Right atrium auricular region (tissue), 2 donors: Measurements from ENCODE around the gene PLPPR1. TPM values are rescaled to one million over a fixed set of nuclear protein-coding genes. Genes with fewer than 3 reads are reported as not detected.

Experiments
- DNase-seq: peaks from one replicate; pipeline ENCODE4 v3.0.0-alpha.2; 2019; ENCODE audit warnings: low spot score
- H3K27ac ChIP-seq, 2 donors: fragments of 200-600 bp; sonication (generic); 1 replicate in 1 of 2; 2 replicates in 1 of 2; pipeline ENCODE4 v1.5.1; 2016 to 2019
- H3K27me3 ChIP-seq, 2 donors: fragments of 200-600 bp; sonication (generic); one replicate each; pipeline versions ENCODE4 v1.5.1 to v1.6.0; 2017 to 2019
- H3K36me3 ChIP-seq: fragments of 200-600 bp; sonication (generic); one replicate; pipeline ENCODE4 v1.5.1; 2016
- H3K4me1 ChIP-seq, 2 donors: fragments of 200-600 bp; sonication (generic); one replicate each; pipeline versions ENCODE4 v1.5.1 to v1.6.0; 2017 to 2019
- H3K4me3 ChIP-seq, 2 donors: fragments of 200-600 bp; sonication (generic); 1 replicate in 1 of 2; 2 replicates in 1 of 2; pipeline ENCODE4 v1.5.1; 2017 to 2019; ENCODE audit warnings: mild to moderate bottlenecking in 1 of 2, moderate library complexity in 1 of 2
- H3K9me3 ChIP-seq, 2 donors: fragments of 200-600 bp; sonication (generic); one replicate each; pipeline ENCODE4 v1.5.1; 2019
- CTCF ChIP-seq, 2 donors: fragments of 200-600 bp; sonication (generic); IDR thresholded peaks; one replicate each; pipeline ENCODE4 v1.5.1; 2019; ENCODE audit warnings: antibody characterized with exemption in 2 of 2
- total RNA-seq, 2 donors: library from RNA; depleted of rRNA; stranded (reverse); fragments of >200 nt; gene quantifications; one replicate each; pipeline ENCODE4 v1.1.0, GENCODE V29; 2016

Gene PLPPR1
- total RNA-seq, 2 donors from 2014 or later = not detected

GRCh38 chr9:101229606-101230005, 201.1 kb downstream of the PLPPR1 start:
- Histone ChIP-seq H3K4me3 (no peak overlapping the region), H3K27ac (no peak overlapping the region), H3K36me3 (no peaks in the 10 kb centered on the region), H3K9me3 (no peaks in the 10 kb centered on the region), H3K4me1 (no peaks in the 10 kb centered on the region), H3K27me3 (no peaks in the 10 kb centered on the region)
- no peak for DNase-seq
- TF ChIP-seq CTCF (IDR thresholded peaks at IDR 0.05) = no peak

DNA sequence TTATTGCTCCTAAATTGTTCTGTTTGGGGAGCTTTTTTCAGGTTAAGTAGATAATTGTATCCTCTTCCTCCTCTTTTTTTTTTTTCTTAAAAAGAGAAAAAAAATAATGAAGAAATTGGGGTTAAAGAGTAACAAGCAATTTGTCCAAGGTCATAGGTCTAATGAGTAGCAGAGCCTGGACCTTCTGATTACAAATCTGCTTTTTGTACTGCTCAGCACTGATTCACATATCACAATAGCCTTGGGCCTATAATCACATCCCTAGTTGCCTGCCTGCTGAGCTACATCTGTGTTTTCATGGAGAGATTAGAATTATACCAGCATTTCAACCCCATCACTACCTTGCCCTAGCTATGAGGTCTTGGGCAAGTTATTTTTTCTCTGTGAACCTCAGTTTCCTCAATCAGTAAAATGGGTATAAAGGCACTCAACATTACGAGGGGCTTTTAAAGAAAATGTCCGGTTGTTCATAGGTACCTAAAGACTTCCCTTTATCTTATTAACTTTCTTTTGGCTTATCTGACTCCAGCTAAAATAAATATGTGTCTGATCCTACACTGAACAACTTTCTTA, 204.0 kb downstream of the PLPPR1 start:
- Histone ChIP-seq H3K4me3 (no peak overlapping the region), H3K27ac (no peak overlapping the region)

GRCh38 chr9:101235105-101235866, 206.8 kb downstream of the PLPPR1 start:
- Histone ChIP-seq H3K27ac (no peak overlapping the region), H3K9me3 (peaks cover 0 to 3% of the 10 kb centered on the region in 2 donors), H3K27me3 (no peaks in the 10 kb centered on the region), H3K4me3 (no peak overlapping the region), H3K4me1 (no peaks in the 10 kb centered on the region), H3K36me3 (no peaks in the 10 kb centered on the region)
- DNase-seq = no peak
- peak; percentile 19 to 75 for TF ChIP-seq CTCF (IDR thresholded peaks at IDR 0.05)

More for the DNA sequence above, 204.0 kb downstream of the PLPPR1 start:
- no peak for TF ChIP-seq CTCF (IDR thresholded peaks at IDR 0.05)
- Histone ChIP-seq H3K9me3 (no peaks in the 10 kb centered on the region), H3K4me1 (no peaks in the 10 kb centered on the region), H3K27me3 (no peaks in the 10 kb centered on the region), H3K36me3 (no peaks in the 10 kb centered on the region)
- no peak for DNase-seq

DNA sequence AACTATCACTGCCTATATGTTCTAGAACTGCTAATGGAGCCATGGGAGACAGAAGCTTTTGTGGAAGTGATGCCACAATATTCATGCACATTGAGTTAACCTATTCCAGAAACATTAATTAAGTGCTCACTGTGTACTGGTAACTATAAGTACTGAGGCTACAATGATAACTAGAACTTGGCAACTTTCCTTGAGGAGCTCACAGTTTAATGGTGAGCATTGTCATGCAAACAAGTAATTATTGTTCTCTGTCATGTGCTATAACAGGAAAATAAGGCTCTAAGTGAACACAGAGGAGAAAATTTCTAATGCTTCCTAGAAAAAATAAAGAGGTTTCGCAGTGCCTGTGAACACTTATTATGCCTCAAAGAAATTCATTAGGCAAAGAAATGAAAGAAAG, 214.1 kb downstream of the PLPPR1 start:
- Histone ChIP-seq H3K27ac (no peak overlapping the region), H3K36me3 (no peaks in the 10 kb centered on the region), H3K4me1 (no peaks in the 10 kb centered on the region), H3K9me3 (peaks cover 0 to 5% of the 10 kb centered on the region in 2 donors), H3K4me3 (no peak overlapping the region), H3K27me3 (no peaks in the 10 kb centered on the region)
- DNase-seq = no peak
- no peak for TF ChIP-seq CTCF (IDR thresholded peaks at IDR 0.05)

GRCh38 chr9:101246691-101247090, 218.2 kb downstream of the PLPPR1 start:
- no peaks in the 10 kb centered on the region for H3K36me3 ChIP-seq
- no peak for TF ChIP-seq CTCF (IDR thresholded peaks at IDR 0.05)
- H3K4me3 ChIP-seq = no peak overlapping the region
- no peaks in the 10 kb centered on the region for H3K9me3 ChIP-seq
- no peak for DNase-seq
- no peaks in the 10 kb centered on the region for H3K4me1 ChIP-seq
- no peak overlapping the region for H3K27ac ChIP-seq
- no peaks in the 10 kb centered on the region for H3K27me3 ChIP-seq
